MM.1S (cell line): ENCODE results near the gene FAM83B.

Experiments
- DNase-seq: peaks from one replicate; pipeline ENCODE4 v3.0.0-alpha.2; 2015
- H2AFZ ChIP-seq: fragments of 300-600 bp; sonication (generic); 2 replicates; pipeline ENCODE4 v1.6.0; 2016; ENCODE audit warnings: antibody characterized with exemption, low read length
- H3F3A ChIP-seq: fragments of 300-600 bp; sonication (generic); 2 replicates; pipeline ENCODE4 v1.6.1; 2016; ENCODE audit warnings: mild to moderate bottlenecking, antibody characterized with exemption, low read length, moderate library complexity, mixed read lengths; ENCODE audit not compliant: insufficient read depth
- H3K27ac ChIP-seq: fragments of 300-600 bp; sonication (generic); 2 replicates; pipeline ENCODE4 v1.5.1; 2016; ENCODE audit warnings: mild to moderate bottlenecking, low read length
- H3K27me3 ChIP-seq: fragments of 300-600 bp; sonication (generic); replicated peaks from 2 replicates; pipeline ENCODE4 v1.6.0; 2016; ENCODE audit warnings: low read length; ENCODE audit not compliant: insufficient read depth
- H3K36me3 ChIP-seq: fragments of 300-600 bp; sonication (generic); replicated peaks from 2 replicates; pipeline ENCODE4 v1.6.1; 2016; ENCODE audit warnings: mild to moderate bottlenecking, low read length, mixed read lengths; ENCODE audit not compliant: insufficient read depth
- H3K4me1 ChIP-seq: fragments of 300-600 bp; sonication (generic); 2 replicates; pipeline ENCODE4 v1.6.1; 2016; ENCODE audit warnings: low read length, mixed read lengths
- H3K4me2 ChIP-seq: fragments of 300-600 bp; sonication (generic); 2 replicates; pipeline ENCODE4 v1.6.0; 2016; ENCODE audit warnings: low read depth, low read length
- H3K4me3 ChIP-seq: fragments of 300-600 bp; sonication (generic); 2 replicates; pipeline ENCODE4 v1.5.1; 2016; ENCODE audit warnings: low read length, mixed read lengths
- H3K79me2 ChIP-seq: fragments of 300-600 bp; sonication (generic); 2 replicates; pipeline ENCODE4 v1.6.1; 2016; ENCODE audit warnings: mixed run types, low read length, mixed read lengths
- H3K9ac ChIP-seq: fragments of 300-600 bp; sonication (generic); 2 replicates; pipeline ENCODE4 v1.6.1; 2016; ENCODE audit warnings: low read length, mixed read lengths
- H3K9me2 ChIP-seq: fragments of 300-600 bp; sonication (generic); replicated peaks from 2 replicates; pipeline ENCODE4 v1.6.1; 2016; ENCODE audit warnings: mild to moderate bottlenecking, low read length, mixed read lengths; ENCODE audit not compliant: insufficient read depth
- H3K9me3 ChIP-seq: fragments of 300-600 bp; sonication (generic); replicated peaks from 2 replicates; pipeline ENCODE4 v1.6.1; 2016; ENCODE audit warnings: mild to moderate bottlenecking, low read length, mixed read lengths; ENCODE audit not compliant: insufficient read depth
- H4K20me1 ChIP-seq: fragments of 300-600 bp; sonication (generic); 2 replicates; pipeline ENCODE4 v1.6.1; 2016; ENCODE audit warnings: mild to moderate bottlenecking, low read length, moderate library complexity, mixed read lengths; ENCODE audit not compliant: insufficient read depth
- CTCF ChIP-seq: fragments of 300-600 bp; sonication (generic); IDR thresholded peaks from 2 replicates; pipeline ENCODE4 v1.5.1; 2016; ENCODE audit warnings: antibody characterized with exemption, low read length, mixed read lengths
- EZH2 ChIP-seq: fragments of 300-600 bp; sonication (generic); optimal IDR thresholded peaks from 2 replicates; pipeline ENCODE3; 2017; ENCODE audit warnings: low read depth, mild to moderate bottlenecking, antibody characterized with exemption, low read length, mixed read lengths
- EZH2phosphoT487 ChIP-seq: fragments of 300-600 bp; sonication (generic); IDR thresholded peaks from 2 replicates; pipeline ENCODE4 v1.6.1; 2018; ENCODE audit warnings: antibody characterized with exemption, low read length

FAM83B gene

GRCh38 chr6:54864272-54864671 lies 17.7 kb downstream of the FAM83B start:
- no peaks in the 10 kb centered on the region for H3K9me3 ChIP-seq
- no peak overlapping the region for H3K4me2 ChIP-seq
- 0 out of 2 replicates have a peak, but pooled peaks cover 6% of the 10 kb centered on the region for H3K4me1 ChIP-seq
- no peaks in the 10 kb centered on the region for H3K9me2 ChIP-seq
- no peak for DNase-seq
- H2AFZ ChIP-seq = no peak overlapping the region
- H3K79me2 ChIP-seq = no peaks in the 10 kb centered on the region
- H3K27me3 ChIP-seq = no peaks in the 10 kb centered on the region
- H3F3A ChIP-seq = no peaks in the 10 kb centered on the region
- H3K4me3 ChIP-seq = no peak overlapping the region
- H3K36me3 ChIP-seq = no peaks in the 10 kb centered on the region
- TF ChIP-seq CTCF (no peak), EZH2 (no peak), EZH2phosphoT487 (no peak)
- H4K20me1 ChIP-seq = no peaks in the 10 kb centered on the region
- H3K9ac ChIP-seq = no peak overlapping the region
- no peak overlapping the region for H3K27ac ChIP-seq

DNA sequence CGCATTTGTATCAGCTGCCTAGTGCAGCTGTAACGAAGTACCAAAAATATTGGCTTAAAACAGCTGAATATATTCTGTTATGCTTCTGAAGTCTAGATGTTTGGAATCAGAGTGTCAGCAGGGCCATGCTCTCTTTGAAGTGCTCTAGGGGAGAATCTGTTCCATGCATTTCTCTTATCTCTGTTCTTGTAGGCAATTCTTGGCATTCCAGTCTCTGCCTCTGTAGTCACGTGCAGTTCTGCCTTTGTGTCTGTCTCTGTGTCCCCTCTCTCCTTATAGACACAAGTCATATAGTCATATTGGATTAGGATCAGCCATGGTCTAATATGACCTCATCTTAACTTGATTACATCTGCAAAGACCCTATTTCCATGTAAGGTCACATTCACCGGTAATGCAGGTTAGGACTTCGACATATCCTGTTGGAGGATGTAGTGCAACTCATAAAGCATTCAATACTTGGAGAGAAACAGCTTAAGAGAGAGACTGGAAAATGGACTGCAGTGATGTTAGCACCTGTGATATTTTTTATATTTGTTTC lies 18.6 kb downstream of the FAM83B start:
- Histone ChIP-seq H3F3A (no peaks in the 10 kb centered on the region), H3K9ac (no peak overlapping the region), H3K36me3 (no peaks in the 10 kb centered on the region), H3K27me3 (no peaks in the 10 kb centered on the region), H3K4me3 (no peak overlapping the region), H3K27ac (no peak overlapping the region), H3K4me1 (0 out of 2 replicates have a peak, but pooled peaks cover 5% of the 10 kb centered on the region), H3K9me2 (no peaks in the 10 kb centered on the region), H3K79me2 (no peaks in the 10 kb centered on the region), H3K9me3 (no peaks in the 10 kb centered on the region), H4K20me1 (no peaks in the 10 kb centered on the region), H3K4me2 (no peak overlapping the region), H2AFZ (no peak overlapping the region)
- TF ChIP-seq EZH2phosphoT487 (no peak), EZH2 (no peak), CTCF (no peak)
- no peak for DNase-seq

DNA sequence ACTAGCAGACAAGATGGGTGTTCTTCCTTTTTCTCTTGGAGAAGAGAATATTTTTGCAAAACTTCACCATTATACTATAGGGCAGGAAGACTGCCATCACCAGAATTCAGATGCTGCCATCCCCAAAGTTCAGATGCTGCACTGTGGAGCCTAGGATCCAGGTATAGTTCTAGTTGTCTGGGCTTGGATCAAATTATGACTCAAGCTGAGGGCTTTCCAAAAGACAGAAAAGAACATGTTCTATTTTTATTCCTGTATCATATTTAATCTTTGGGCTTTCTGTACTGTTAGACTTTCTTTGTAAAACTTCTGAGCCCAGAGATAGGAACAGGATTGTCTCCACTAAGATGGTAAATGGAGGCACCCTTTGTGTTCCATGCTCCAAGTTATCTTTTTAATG lies 22.0 kb downstream of the FAM83B start:
- Histone ChIP-seq H3K27ac (no peak overlapping the region), H3K4me1 (no peaks in the 10 kb centered on the region), H4K20me1 (no peaks in the 10 kb centered on the region), H3K36me3 (no peaks in the 10 kb centered on the region), H3K9me3 (no peaks in the 10 kb centered on the region), H3K79me2 (no peaks in the 10 kb centered on the region), H3F3A (no peaks in the 10 kb centered on the region), H3K9ac (no peak overlapping the region), H2AFZ (no peak overlapping the region), H3K27me3 (no peaks in the 10 kb centered on the region), H3K4me2 (no peak overlapping the region), H3K9me2 (no peaks in the 10 kb centered on the region), H3K4me3 (no peak overlapping the region)
- TF ChIP-seq EZH2 (no peak), CTCF (no peak), EZH2phosphoT487 (no peak)
- no peak for DNase-seq
